Stomach (tissue), 9 donors: Measurements from ENCODE around the gene MASP1. TPM values are rescaled to one million over a fixed set of nuclear protein-coding genes. Genes with fewer than 3 reads are reported as not detected.
A peak's percentile ranks its signal among the peaks of the same experiment; 100 is the strongest.

ENCODE experiments used
- DNase-seq, 2 donors: peaks; one replicate each; pipeline versions ENCODE4 v3.0.0 to v3.0.0-alpha.2; 2013 to 2019
- H3K27ac ChIP-seq, 5 donors: fragments of 200-600 bp in 4 of 5; sonication (generic) in 4 of 5; one replicate each; pipeline ENCODE4 v1.5.1; 2013 to 2019; ENCODE audit warnings: mild to moderate bottlenecking in 1 of 5, moderate library complexity in 1 of 5
- H3K27me3 ChIP-seq, 3 donors: fragments of 200-600 bp; sonication (generic); one replicate each; pipeline ENCODE4 v1.5.1; 2017 to 2019; ENCODE audit warnings: mixed run types in 1 of 3
- H3K36me3 ChIP-seq, 4 donors: fragments of 200-600 bp; sonication (generic); 1 replicate in 3 of 4; 2 replicates in 1 of 4; pipeline ENCODE4 v1.5.1; 2016 to 2019
- H3K4me1 ChIP-seq, 4 donors: fragments of 200-600 bp; sonication (generic); one replicate each; pipeline ENCODE4 v1.5.1; 2016 to 2019
- H3K4me3 ChIP-seq, 4 donors: fragments of 200-600 bp; sonication (generic) in 3 of 4; one replicate each; pipeline ENCODE4 v1.5.1; 2016 to 2019; ENCODE audit warnings: mild to moderate bottlenecking in 1 of 4
- H3K9me3 ChIP-seq, 4 donors: fragments of 200-600 bp; sonication (generic); one replicate each; pipeline ENCODE4 v1.5.1; 2016 to 2019
- CTCF ChIP-seq, 7 experiments: fragments of 450-650 bp in 4 of 7; fragments of 200-600 bp in 3 of 7; sonication (generic) in 3 of 7; IDR thresholded peaks; one replicate each; pipeline ENCODE4 v1.5.1; 2016 to 2019; ENCODE audit warnings: antibody characterized with exemption in 7 of 7, control low read depth in 2 of 7, mild to moderate bottlenecking in 1 of 7
- EP300 ChIP-seq: sonication (generic); formaldehyde crosslinking; IDR thresholded peaks from one replicate; pipeline ENCODE4 v1.6.1; 2017; ENCODE audit warnings: antibody characterized with exemption
- POLR2A ChIP-seq, 4 donors: fragments of 450-650 bp; IDR thresholded peaks; one replicate each; pipeline ENCODE4 v1.6.1; 2016; ENCODE audit warnings: antibody characterized with exemption in 4 of 4, control low read depth in 2 of 4, mild to moderate bottlenecking in 1 of 4, moderate library complexity in 1 of 4
- POLR2AphosphoS5 ChIP-seq, 3 donors: sonication (generic); formaldehyde crosslinking; IDR thresholded peaks; one replicate each; pipeline ENCODE4 v1.6.1; 2016; ENCODE audit warnings: antibody characterized with exemption in 3 of 3
- WGBS, 5 donors: extraction: QIAGEN DNeasy Blood & Tissue Kit in 3 of 5; methylation state at CpG; one replicate each; pipeline versions ENCODE4 v1.1.5 to v1.1.7; 2013 to 2018; 5-methylcytosine and 5-hydroxymethylcytosine counted together
- intact Hi-C: fragments of 100-400 bp; cut with DNase I; formaldehyde crosslinking; loops from one replicate; pipeline ENCODE4 v1.15.1; 2023; ENCODE audit warnings: low total_unique reads
- polyA plus RNA-seq, 3 donors: library from polyadenylated mRNA; stranded (reverse); fragments of 200-250 nt; gene quantifications; one replicate each; pipeline ENCODE4 v1.2.3, GENCODE V29; 2013
- total RNA-seq, 5 donors: library from RNA; depleted of rRNA; stranded (reverse); fragments of >200 nt; gene quantifications; one replicate each; pipeline versions ENCODE4 v1.1.0 to v1.2.3, GENCODE V29; 2014 to 2016
- donor health status: healthy with polysubstance abuse.
- donor health status: Bipolar disorder and iron deficiency.
- donor health status: healthy.

Gene MASP1
- total and polyA plus RNA-seq, 8 donors = 0.15 to 2.9 (median 0.70) TPM; not detected in 2

- peak overlapping the region in 2 of 5 donors; percentile 8 to 53 for H3K27ac ChIP-seq
- peaks cover 8 to 49% (median 25%) of the 10 kb centered on the region in 4 donors for H3K4me1 ChIP-seq
- H3K27me3 ChIP-seq = no peaks in the 10 kb centered on the region
- H3K4me3 ChIP-seq = peak overlapping the region in 3 of 4 donors; percentile 8 to 30 (median 24)
- TF ChIP-seq CTCF (IDR thresholded peaks at IDR 0.05) (no peak), POLR2AphosphoS5 (IDR thresholded peaks at IDR 0.05) (no peak), POLR2A (IDR thresholded peaks at IDR 0.05) (no peak), EP300 (no peak)
- H3K36me3 ChIP-seq = no peaks in the 10 kb centered on the region
- DNase-seq = peak in 1 of 2 donors; percentile 38
- H3K9me3 ChIP-seq = no peaks in the 10 kb centered on the region
- 2 to 15% (median 13%) methylated on average over 6 of the region's 6 CpGs for WGBS, 5 donors
- intact Hi-C loops = no loop called here
Measured at GRCh38 chr3:187291001-187291511, 481 bp downstream of the MASP1 start.

- 38 to 58% (median 45%) methylated on average over 1 of the region's 1 CpG for WGBS, 5 donors
- no peak overlapping the region for H3K27ac ChIP-seq
Measured at GRCh38 chr3:187290503-187290902, 1.0 kb downstream of the MASP1 start.

GRCh38 chr3:187288855-187289605 is 2.5 kb downstream of the MASP1 start:
- no peak overlapping the region for H3K27ac ChIP-seq
- H3K9me3 ChIP-seq = no peaks in the 10 kb centered on the region
- H3K27me3 ChIP-seq = no peaks in the 10 kb centered on the region
- no peak for TF ChIP-seq CTCF (IDR thresholded peaks at IDR 0.05)
- no peak for TF ChIP-seq POLR2AphosphoS5 (IDR thresholded peaks at IDR 0.05)
- TF ChIP-seq EP300 = no peak
- no peak for TF ChIP-seq POLR2A (IDR thresholded peaks at IDR 0.05)
- intact Hi-C loops = no loop called here
- no peak overlapping the region for H3K4me3 ChIP-seq
- H3K4me1 ChIP-seq = peaks cover 8 to 49% (median 25%) of the 10 kb centered on the region in 4 donors
- no peaks in the 10 kb centered on the region for H3K36me3 ChIP-seq
- 74 to 87% (median 81%) methylated on average over 14 of the region's 14 CpGs for WGBS, 5 donors
- DNase-seq = no peak

More at GRCh38 chr3:187290503-187290902, 1.0 kb downstream of the MASP1 start:
- no peak for TF ChIP-seq EP300
- no peak for TF ChIP-seq POLR2A (IDR thresholded peaks at IDR 0.05)
- no peak for TF ChIP-seq CTCF (IDR thresholded peaks at IDR 0.05)
- no peak for TF ChIP-seq POLR2AphosphoS5 (IDR thresholded peaks at IDR 0.05)
- intact Hi-C loops = no loop called here
- DNase-seq = no peak
- H3K4me1 ChIP-seq = peaks cover 8 to 49% (median 25%) of the 10 kb centered on the region in 4 donors
- H3K4me3 ChIP-seq = no peak overlapping the region
- H3K9me3 ChIP-seq = no peaks in the 10 kb centered on the region
- H3K36me3 ChIP-seq = no peaks in the 10 kb centered on the region
- no peaks in the 10 kb centered on the region for H3K27me3 ChIP-seq

GRCh38 chr3:187288131-187288854 is 3.2 kb downstream of the MASP1 start:
- no peak for DNase-seq
- 53 to 67% (median 64%) methylated on average over 8 of the region's 8 CpGs for WGBS, 5 donors
- H3K9me3 ChIP-seq = no peaks in the 10 kb centered on the region
- H3K4me3 ChIP-seq = no peak overlapping the region
- no peaks in the 10 kb centered on the region for H3K27me3 ChIP-seq
- peaks cover 8 to 41% (median 25%) of the 10 kb centered on the region in 4 donors for H3K4me1 ChIP-seq
- intact Hi-C loops = no loop called here
- TF ChIP-seq EP300 (no peak), CTCF (IDR thresholded peaks at IDR 0.05) (no peak), POLR2A (IDR thresholded peaks at IDR 0.05) (no peak), POLR2AphosphoS5 (IDR thresholded peaks at IDR 0.05) (no peak)
- H3K36me3 ChIP-seq = no peaks in the 10 kb centered on the region
- no peak overlapping the region for H3K27ac ChIP-seq
